Rectal smooth muscle tissue (tissue), 1 donor: ENCODE results near the gene GATM.

Experiments used
- H3K27ac ChIP-seq: one replicate; pipeline ENCODE4 v1.7.0; 2013; ENCODE audit warnings: low read depth, low read length, inconsistent platforms
- H3K27me3 ChIP-seq: one replicate; pipeline ENCODE4 v1.7.0; 2013; ENCODE audit warnings: low read length; ENCODE audit not compliant: control insufficient read depth, insufficient read depth
- H3K36me3 ChIP-seq: one replicate; pipeline ENCODE4 v1.7.0; 2013; ENCODE audit warnings: low read length; ENCODE audit not compliant: control insufficient read depth, insufficient read depth
- H3K4me1 ChIP-seq: one replicate; pipeline ENCODE4 v1.7.0; 2013; ENCODE audit warnings: low read length; ENCODE audit not compliant: control insufficient read depth, insufficient read depth
- H3K4me3 ChIP-seq: one replicate; pipeline ENCODE4 v1.7.0; 2013; ENCODE audit warnings: low read length
- H3K9ac ChIP-seq: one replicate; pipeline ENCODE4 v1.7.0; 2013; ENCODE audit warnings: low read length

GATM gene, protein sequence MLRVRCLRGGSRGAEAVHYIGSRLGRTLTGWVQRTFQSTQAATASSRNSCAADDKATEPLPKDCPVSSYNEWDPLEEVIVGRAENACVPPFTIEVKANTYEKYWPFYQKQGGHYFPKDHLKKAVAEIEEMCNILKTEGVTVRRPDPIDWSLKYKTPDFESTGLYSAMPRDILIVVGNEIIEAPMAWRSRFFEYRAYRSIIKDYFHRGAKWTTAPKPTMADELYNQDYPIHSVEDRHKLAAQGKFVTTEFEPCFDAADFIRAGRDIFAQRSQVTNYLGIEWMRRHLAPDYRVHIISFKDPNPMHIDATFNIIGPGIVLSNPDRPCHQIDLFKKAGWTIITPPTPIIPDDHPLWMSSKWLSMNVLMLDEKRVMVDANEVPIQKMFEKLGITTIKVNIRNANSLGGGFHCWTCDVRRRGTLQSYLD

DNA sequence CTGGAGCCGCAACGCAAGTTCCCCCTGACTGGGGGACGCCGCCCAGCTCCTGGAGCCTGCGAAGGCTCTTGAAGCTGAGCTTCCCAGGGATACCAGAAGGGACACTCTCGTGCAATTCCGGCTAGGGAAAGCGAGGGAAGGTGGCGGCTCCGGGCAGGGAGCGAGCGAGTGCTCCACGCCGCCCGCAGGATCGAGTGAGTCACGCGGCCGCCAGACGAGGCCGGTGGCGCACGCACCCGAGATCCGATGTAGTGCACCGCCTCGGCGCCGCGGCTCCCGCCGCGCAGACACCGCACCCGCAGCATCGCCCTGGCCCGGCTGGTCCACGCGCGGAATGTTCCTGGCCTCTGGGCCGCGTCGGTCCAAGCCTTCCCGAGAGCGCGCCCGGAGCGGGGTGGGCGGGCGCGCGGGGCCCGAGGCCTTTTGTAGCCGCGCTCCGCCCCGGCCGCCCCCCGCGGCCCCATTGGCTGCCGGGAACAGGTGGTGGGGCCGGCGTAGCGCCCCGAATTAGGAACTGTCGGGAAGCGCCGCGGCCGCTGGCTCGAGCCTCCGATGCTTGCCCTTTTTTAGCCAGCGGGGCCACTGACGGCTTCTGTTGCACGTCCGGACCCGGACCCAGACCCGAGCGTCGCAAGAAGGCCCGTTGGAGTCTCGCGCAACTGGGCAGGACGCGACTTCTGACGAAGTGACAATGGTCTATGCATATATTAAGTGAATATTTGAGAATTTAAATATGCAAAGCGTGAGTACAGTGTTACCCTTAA lies at the start of gene GATM:
GATM (minus strand) TSS at position 396 of the 764 bp plus-strand sequence; CDS start at position 305, 91 bp downstream.
- H3K27me3 ChIP-seq, result no peaks in the 10 kb centered on the region
- peak within 1 kb of the TSS; percentile 88 for H3K4me3 ChIP-seq
- H3K9ac ChIP-seq, result peak within 1 kb of the TSS; percentile 63
- peak within 1 kb of the TSS; percentile 84 for H3K27ac ChIP-seq
- no peaks in the 10 kb centered on the region for H3K36me3 ChIP-seq
- peaks cover 16% of the 10 kb centered on the region for H3K4me1 ChIP-seq

DNA sequence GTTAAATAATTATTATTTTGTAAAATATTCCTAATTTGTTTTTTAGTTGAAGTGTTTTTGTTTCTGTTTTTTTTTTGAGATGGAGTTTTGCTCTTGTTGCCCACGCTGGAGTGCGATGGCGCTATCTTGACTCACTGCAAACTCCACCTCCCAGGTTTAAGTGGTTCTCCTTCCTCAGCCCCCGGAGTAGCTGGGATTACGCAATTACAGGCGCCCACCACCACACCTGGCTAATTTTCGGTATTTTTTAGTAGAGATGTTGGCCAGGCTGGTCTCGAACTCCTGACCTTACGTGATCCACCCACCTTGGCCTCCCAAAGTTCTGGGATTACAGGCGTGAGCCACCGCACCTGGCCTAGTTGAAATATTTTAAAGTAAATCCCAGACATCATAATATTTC lies 48.7 kb upstream of the GATM start:
- no peak overlapping the region for H3K27ac ChIP-seq
- H3K27me3 ChIP-seq, result no peaks in the 10 kb centered on the region
- H3K4me1 ChIP-seq, result no peaks in the 10 kb centered on the region
- H3K9ac ChIP-seq, result no peak overlapping the region
- no peak overlapping the region for H3K4me3 ChIP-seq
- peaks cover 2% of the 10 kb centered on the region for H3K36me3 ChIP-seq

- H3K4me1 ChIP-seq, result no peaks in the 10 kb centered on the region
- H3K27me3 ChIP-seq, result no peaks in the 10 kb centered on the region
- H3K27ac ChIP-seq, result no peak overlapping the region
- peaks cover 4% of the 10 kb centered on the region for H3K36me3 ChIP-seq
- no peak overlapping the region for H3K4me3 ChIP-seq
- no peak overlapping the region for H3K9ac ChIP-seq
These were observed 46.8 kb upstream of the GATM start for GRCh38 chr15:45425135-45425534.

DNA sequence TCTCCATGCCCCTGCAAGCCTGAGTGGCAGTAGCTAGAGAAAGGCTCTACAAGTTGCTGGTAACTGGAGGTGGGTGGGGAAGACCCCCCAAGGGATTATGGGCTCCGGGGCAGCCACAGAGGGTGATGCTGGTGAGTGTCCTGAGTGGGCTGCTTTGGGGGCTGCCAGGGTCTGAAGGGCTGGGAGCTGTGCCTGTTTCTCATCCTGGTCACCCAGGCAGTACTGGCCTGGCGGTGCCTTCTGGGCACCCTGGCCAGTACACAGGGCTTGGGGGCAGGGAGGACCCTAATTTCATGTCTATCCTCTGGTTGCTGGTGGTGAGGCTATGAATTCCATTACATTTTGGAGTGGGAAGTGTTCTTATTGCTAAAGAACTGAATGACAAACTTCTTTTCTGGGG lies 46.1 kb upstream of the GATM start:
- H3K4me3 ChIP-seq, result no peak overlapping the region
- peaks cover 7% of the 10 kb centered on the region for H3K36me3 ChIP-seq
- no peaks in the 10 kb centered on the region for H3K4me1 ChIP-seq
- H3K9ac ChIP-seq, result no peak overlapping the region
- no peaks in the 10 kb centered on the region for H3K27me3 ChIP-seq
- no peak overlapping the region for H3K27ac ChIP-seq

DNA sequence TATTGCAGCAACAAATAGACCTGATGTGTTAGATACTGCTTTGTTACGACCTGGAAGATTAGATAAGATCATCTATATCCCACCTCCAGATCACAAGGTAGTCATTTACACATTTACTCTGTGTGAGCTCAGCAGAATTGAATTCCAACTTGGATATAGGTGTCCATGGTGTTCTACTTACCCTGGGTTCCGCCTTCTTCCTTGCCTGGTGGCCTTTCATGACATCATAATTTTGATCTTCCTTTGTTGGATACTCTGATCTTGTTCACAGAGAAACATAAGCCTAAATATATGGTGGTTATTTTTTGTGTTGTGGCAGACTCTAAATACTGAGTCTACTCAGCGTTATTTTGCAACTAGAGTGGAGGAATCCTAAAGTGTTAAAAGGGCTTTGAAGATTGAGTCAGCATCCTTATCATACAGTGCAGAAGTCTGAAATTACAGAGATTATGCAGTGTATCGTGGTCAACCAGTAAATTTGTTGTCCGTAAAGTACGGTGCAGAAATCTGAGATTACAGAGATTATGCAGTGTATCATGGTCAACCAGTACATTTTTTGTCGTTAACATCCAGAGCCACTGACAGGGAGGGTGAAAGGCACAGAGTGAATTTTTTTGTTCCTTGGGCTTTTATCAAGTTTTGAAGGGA lies 39.1 kb upstream of the GATM start:
- Histone ChIP-seq H3K4me3 (no peak overlapping the region), H3K4me1 (no peaks in the 10 kb centered on the region), H3K36me3 (peaks cover 31% of the 10 kb centered on the region), H3K9ac (no peak overlapping the region), H3K27ac (no peak overlapping the region), H3K27me3 (no peaks in the 10 kb centered on the region)

- Histone ChIP-seq H3K9ac (no peak overlapping the region), H3K36me3 (peaks cover 30% of the 10 kb centered on the region), H3K4me1 (no peaks in the 10 kb centered on the region), H3K27me3 (no peaks in the 10 kb centered on the region), H3K27ac (no peak overlapping the region), H3K4me3 (no peak overlapping the region)
These were observed 36.0 kb upstream of the GATM start for GRCh38 chr15:45414215-45414885.

GRCh38 chr15:45409596-45409995 lies 31.3 kb upstream of the GATM start:
- H3K4me3 ChIP-seq, result no peak overlapping the region
- H3K27me3 ChIP-seq, result no peaks in the 10 kb centered on the region
- peaks cover 2% of the 10 kb centered on the region for H3K4me1 ChIP-seq
- peaks cover 33% of the 10 kb centered on the region for H3K36me3 ChIP-seq
- H3K27ac ChIP-seq, result no peak overlapping the region
- H3K9ac ChIP-seq, result no peak overlapping the region

DNA sequence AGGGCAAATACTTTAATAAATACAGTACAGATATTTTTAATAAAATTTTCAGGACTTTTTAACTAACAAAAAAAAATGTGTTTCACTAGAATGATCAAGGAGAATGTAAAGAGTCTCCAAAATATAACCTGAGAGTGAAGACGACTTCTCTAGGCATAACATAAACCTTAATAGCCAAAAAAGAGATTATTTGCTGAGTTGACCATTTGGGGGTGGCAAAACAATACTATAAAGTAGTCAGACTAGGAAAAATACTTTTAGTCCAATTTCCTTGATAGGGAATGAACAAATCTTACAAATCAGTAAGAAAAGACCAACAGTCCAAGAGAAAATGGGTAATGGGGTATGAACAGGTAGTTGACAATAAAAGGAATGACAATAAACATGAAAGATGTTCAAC lies 29.4 kb upstream of the GATM start:
- no peak overlapping the region for H3K4me3 ChIP-seq
- H3K27ac ChIP-seq, result no peak overlapping the region
- no peaks in the 10 kb centered on the region for H3K27me3 ChIP-seq
- H3K9ac ChIP-seq, result no peak overlapping the region
- peaks cover 27% of the 10 kb centered on the region for H3K36me3 ChIP-seq
- peaks cover 8% of the 10 kb centered on the region for H3K4me1 ChIP-seq

GRCh38 chr15:45402955-45403877 lies 24.9 kb upstream of the GATM start:
- H3K36me3 ChIP-seq, result peaks cover 10% of the 10 kb centered on the region
- H3K27ac ChIP-seq, result peak overlapping the region; percentile 91
- peak overlapping the region; percentile 71 for H3K9ac ChIP-seq
- H3K27me3 ChIP-seq, result no peaks in the 10 kb centered on the region
- H3K4me1 ChIP-seq, result peaks cover 8% of the 10 kb centered on the region
- H3K4me3 ChIP-seq, result peak overlapping the region; percentile 84

DNA sequence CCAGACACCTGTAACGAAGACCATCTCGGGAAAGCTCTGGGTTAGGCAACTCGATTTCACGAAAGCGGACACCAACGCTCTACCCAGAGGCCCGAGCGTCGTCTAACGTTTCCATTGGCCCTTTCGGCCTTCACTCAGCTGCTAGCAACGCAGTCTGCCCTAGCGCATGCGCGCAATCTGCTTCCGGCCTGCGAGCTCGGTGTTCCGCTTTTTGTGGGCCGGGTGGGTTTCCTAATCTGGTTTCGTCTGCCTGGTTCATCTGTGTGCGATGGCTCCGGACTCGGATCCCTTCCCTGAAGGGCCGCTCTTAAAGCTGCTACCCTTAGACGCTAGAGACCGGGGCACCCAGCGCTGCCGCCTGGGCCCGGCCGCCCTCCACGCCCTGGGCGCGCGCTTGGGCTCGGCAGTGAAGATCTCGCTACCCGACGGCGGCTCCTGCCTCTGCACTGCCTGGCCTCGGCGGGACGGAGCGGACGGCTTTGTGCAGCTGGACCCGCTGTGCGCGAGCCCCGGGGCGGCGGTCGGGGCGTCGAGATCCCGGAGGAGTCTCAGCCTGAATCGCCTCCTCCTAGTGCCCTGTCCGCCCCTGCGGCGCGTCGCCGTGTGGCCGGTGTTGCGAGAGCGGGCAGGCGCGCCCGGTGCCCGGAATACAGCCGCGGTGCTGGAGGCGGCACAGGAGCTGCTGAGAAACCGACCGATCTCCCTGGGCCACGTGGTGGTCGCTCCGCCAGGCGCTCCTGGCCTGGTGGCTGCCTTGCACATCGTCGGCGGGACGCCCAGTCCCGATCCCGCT lies 24.0 kb upstream of the GATM start:
- Histone ChIP-seq H3K9ac (peak overlapping the region; percentile 68), H3K4me1 (peaks cover 8% of the 10 kb centered on the region), H3K36me3 (peaks cover 9% of the 10 kb centered on the region), H3K4me3 (peak overlapping the region; percentile 84), H3K27ac (peak overlapping the region; percentile 91), H3K27me3 (no peaks in the 10 kb centered on the region)
